HG03457 (cell line): ENCODE results near the gene ZFAND2A.
"Not testable (repeated sequence)": the region's sequence is repeated elsewhere in the genome, so short reads cannot be mapped to it uniquely, and the experiment has no call there.

ENCODE experiments used
- ATAC-seq: cut with Tn5 transposase; IDR thresholded peaks from one replicate; pipeline ENCODE4 v1.9.1; 2021; ENCODE audit warnings: moderate number of reproducible peaks; ENCODE audit not compliant: unreplicated experiment

Gene ZFAND2A

DNA sequence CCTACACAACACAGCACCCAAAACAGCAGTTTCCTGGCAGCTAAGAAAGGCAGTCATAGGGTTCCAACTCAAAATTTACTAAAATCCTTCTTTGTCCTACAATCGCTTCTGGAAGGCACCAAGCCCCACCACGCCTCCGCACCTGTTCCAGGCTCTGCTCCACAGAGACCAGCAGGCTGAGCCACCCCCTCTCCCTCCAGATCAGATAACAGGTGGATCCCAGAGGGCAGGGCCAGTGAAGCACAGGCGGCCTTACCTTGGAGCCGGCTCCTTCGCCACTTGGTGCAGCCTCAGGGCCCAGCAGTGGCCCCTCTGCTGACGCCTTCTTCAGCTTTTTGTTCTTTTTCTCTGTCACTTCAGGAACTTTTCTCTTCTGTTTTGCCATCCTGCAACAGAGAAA is 33.0 kb downstream of the ZFAND2A start:
- no peak for ATAC-seq

- no peak for ATAC-seq
Observed at GRCh38 chr7:1125603-1125969, 34.4 kb downstream of the ZFAND2A start.

DNA sequence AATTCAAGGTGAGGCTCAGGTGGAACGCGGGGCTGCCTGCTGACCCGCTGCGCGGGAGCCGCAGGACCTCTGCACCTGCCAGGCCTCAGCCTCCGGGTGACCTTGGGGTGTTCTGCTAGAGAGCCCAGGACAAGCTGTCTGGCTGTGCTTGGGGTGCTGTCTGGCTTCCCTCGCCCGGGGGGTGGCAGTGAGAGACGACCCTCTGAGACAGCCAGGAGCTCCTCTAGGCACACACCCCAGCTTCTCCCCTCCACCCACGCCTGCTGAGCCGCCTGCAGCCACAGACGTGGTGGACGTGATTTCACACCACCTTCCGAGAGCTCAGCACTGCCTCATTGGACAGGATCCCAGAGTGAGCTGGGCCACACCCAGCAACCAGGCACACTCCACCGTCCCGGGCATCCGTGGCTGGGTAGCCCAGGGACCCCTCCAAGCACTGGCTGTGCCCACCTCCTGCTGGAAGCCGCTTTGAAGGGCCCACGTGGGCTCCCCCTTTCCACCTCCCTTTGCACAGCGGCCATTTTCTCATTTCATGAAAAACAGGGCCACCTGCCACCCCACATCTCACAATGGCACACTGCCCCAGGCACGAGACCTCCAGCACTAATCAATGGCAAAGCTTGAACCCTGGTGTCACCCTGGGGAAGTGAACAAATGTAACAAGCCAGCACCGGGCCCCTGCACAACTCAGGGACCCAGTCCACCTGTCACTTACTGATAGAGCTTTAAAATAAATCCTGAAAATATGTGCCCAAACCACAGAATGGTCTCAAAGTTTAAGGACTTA is 35.0 kb downstream of the ZFAND2A start:
- ATAC-seq: no peak

DNA sequence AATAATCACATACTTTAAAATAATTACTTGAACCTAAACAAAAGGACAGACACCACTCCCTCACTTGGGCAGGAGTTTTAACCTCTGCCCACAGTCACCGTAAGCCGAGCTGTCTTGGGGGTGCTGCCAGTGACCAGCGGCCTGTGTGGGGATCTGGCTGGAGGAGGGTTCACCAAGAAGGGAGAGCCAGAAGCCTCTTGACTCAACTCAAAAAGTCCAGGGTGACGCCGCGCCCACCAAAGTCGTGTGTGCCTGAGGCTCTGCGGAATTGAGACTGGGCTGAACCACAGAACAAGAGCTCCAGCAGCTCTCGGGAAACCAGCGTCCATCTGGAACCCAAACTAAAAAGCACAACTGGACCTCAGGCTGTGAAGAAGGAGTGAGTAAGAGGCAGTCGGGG is 35.8 kb downstream of the ZFAND2A start:
- no peak for ATAC-seq

DNA sequence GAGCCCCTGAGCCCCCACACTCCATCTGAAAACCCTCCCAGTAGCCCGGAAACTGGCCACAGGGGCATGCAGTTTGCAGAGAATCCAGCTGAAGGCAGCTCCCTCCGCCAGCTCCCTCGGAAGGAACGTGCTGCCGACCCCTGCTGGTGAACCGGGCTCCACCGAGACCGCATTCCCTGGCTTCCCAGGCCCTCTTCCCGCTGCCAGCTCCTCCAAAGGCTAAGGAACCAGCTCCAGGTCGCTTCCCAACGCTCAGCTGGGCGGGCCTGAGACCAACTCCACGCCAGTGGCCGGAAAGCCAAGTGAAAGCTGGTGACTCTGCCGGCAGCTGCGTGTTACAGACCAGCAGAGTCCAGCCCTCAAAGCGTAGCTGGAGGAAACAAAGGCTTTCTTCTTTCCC is 36.3 kb downstream of the ZFAND2A start:
- ATAC-seq: no peak

DNA sequence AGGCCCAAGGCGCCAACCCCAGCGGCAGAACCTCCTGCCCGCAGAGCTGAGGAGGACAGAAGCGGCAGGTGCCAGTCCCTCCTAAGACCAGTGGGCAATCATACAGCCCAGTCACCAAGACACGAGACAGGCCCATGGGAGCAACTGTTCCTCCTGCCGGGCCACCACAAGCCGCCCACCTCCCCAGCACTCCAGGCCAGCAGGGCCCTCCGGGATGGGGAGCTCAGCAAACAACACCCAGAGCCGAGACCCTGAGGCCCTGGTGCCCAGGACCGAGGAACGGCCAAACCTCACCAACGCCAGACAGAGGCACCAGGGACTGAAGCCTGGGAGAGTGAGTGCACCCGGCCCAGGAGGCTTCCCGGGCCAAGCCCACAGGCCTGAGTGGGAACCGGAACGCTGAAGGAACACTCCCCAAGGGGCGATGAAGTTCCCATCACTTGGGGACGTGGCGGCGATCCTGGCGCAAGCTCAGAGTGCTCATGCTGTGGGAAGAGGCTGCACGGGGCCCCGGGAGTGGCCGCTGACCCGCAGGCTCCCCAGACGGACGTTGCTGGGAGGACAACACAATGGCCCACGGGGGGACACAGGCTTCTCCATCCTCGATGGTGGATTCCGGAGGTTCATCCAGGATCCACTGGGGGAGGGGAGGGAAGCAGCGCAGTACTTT is 37.0 kb downstream of the ZFAND2A start:
- no peak for ATAC-seq

DNA sequence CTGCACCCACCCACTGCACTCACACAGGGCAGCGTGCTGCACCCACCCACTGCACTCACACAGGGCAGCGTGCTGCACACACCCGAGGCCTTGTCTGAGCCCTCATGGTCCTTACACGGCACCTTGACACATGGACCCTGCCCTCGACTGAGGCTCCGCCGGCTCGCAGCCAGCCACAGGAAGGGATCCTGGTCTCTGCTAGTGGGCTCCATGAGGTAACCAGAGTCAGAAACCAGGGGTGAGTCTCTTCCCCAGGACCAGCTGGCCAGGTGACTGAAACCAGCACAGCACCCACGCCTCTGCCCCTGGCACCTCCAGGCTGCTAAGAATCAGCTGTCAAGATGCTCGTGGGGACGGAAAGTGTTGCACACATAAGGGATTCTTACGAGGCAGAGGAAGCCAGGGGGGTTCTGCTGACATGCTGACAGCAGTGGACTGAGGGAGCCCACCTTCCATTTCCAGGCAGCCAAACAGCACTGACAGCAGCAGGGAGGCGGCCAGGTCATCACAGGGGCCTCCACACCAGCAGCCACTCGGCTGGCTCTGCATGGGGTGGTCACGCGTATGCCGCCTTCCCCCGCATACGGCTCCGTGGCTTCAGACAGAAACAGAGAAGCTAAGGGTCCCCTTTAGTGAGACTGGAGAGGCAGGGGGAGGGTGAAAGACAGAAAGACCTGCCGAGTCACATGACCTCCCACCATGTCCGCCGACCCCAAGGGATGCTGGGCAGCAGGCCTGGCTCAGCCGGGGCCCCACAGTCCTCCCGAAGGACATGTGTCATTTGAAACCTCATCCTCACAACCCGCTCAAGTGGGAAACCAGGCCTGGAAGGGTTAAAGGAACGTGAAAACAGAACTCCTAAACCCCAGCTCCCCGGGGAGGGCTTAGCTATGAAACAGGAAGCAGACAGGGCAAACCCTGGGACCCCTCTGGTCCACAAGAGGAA is 37.8 kb downstream of the ZFAND2A start:
- ATAC-seq: no peak

DNA sequence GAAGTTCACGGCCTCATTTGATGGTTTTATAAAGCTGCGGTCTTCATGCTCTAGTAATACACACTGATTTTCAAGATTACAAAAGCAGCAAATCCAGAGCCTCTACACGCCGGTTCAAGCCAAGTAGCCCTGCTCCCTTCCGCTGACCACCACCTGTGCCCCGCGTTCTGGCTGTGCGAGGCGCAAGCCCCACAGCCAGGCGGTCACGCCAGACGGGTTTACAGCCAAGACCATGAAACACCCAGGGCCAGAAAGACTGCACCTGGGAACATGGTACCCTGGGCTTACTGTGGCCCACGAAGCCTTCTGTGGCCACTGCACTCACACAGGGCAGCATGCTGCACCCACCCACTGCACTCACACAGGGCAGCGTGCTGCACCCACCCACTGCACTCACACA is 38.5 kb downstream of the ZFAND2A start:
- no peak for ATAC-seq

DNA sequence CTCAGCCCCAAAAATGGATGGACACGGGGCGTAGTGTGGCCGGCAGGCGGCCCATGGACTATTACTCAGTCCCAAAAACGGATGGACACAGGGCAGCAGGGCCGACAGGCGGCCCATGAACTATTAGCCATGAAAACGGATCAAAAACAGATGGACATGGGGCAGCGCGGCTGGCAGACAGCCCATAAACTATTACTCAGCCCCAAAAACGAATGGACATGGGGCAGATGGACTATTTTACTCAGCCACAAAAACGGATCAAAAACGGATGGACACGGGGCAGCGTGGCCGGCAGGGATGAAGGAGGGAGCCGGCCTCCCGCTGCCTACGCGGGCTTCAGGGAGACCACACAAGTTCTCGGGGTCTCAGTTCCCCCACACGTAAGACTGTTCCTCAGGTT is 39.2 kb downstream of the ZFAND2A start:
- ATAC-seq: no peak

- ATAC-seq: no peak
Observed at GRCh38 chr7:1119201-1119600, 40.8 kb downstream of the ZFAND2A start.

DNA sequence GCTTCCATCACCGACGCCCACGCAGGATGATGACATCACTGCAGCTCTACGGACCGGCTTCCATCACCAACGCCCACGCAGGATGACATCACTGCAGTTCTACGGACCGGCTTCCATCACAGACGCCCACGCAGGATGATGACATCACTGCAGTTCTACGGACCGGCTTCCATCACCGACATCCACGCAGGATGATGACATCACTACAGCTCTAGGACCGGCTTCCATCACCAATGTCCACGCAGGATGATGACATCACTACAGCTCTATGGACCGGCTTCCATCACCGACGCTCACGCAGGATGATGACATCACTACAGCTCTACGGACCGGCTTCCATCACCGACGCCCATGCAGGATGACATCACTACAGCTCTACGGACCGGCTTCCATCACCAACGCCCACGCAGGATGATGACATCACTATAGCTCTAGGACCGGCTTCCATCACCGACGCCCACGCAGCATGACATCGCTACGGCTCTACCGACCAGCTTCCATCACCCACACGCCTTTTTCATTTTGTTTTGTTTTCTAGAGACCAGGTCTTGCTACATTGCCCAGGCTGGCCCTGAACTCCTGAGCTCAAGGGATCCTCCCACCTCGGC is 42.6 kb downstream of the ZFAND2A start:
- ATAC-seq: no peak

GRCh38 chr7:1116383-1117008 is 43.5 kb downstream of the ZFAND2A start:
- ATAC-seq: not testable (repeated sequence)

DNA sequence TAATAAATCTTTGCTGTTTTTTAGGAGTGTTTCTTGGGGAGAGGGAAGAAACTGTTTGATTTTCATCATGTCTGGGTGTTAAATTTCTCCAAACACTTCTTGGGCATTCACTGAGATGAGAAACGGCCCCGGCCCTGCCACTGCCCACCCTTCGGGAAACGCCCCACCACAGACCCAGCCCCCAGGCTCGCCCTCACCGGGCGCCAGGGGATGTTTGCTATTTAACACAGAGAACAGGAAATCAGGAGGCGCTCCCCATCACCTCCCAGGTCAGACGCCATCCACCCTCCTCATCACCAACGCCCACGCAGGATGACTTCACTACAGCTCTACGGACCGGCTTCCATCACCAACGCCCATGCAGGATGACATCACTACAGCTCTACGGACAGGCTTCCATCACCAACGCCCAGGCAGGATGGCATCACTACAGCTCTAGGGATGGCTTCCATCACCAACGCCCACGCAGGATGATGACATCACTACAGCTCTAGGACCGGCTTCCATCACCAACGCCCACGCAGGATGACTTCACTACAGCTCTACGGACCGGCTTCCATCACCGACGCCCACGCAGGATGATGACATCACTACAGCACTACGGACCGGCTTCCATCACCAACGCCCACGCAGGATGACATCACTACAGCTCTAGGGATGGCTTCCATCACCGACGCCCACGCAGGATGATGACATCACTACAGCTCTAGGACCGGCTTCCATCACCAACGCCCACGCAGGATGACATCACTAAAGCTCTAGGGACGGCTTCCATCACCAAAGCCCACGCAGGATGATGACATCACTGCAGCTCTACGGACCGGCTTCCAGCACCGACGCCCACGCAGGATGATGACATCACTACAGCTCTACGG is 44.6 kb downstream of the ZFAND2A start:
- ATAC-seq: not testable (repeated sequence)

DNA sequence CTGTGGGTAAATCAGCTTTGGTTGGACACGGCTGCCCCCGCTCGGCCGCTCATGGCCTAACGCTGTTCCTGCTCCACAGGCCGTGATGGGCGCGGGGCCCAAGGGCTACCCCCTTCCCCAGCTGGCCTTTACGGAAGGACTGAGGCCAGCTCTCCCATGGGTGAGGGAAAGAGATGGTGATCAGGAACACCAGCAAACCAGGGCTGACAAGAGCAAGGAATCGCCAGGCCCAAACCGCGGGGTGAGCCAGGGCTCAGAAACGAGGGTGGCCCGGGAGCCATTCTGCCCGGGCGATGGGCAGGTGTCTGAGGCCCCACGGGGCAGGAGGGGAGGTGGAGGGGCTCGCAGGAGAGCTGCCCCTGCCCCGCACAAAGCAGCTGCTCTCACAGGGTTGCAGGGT is 45.5 kb downstream of the ZFAND2A start:
- no peak for ATAC-seq

DNA sequence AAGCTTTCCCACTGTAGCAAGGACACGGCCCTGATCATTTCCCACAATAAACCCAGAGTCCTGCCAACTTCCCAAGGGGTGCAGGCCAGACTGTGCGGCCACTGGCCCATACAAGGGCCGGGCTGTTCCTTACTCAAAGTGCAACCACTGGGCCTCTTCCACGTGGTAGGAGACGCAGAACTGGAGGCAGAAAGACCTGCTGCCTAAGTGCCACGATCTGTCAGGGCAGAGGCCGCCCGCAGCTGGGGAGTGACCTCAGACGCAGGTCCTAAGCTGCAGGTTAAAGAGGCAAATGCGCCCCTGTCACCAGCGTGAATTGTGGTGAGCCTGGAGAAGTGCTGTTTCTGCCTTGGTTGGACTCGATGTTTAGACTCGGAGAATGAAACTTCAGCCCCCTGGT is 45.9 kb downstream of the ZFAND2A start:
- no peak for ATAC-seq

DNA sequence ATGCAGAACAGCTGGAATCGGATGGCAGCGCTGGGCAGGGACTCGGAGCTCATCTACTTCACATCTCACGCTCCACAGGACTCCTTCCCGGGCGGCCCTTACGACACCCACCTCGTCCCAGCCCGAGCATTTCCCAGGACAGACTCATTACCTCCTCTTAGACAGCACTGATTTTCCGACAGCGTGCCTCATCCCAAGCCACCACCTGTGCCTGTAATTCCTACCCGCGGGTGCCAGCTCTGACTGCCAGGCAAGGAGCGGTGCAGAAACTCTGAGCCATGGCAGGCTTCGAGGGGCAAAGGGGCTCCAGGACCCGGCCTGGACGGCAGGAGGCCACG is 46.5 kb downstream of the ZFAND2A start:
- no peak for ATAC-seq

DNA sequence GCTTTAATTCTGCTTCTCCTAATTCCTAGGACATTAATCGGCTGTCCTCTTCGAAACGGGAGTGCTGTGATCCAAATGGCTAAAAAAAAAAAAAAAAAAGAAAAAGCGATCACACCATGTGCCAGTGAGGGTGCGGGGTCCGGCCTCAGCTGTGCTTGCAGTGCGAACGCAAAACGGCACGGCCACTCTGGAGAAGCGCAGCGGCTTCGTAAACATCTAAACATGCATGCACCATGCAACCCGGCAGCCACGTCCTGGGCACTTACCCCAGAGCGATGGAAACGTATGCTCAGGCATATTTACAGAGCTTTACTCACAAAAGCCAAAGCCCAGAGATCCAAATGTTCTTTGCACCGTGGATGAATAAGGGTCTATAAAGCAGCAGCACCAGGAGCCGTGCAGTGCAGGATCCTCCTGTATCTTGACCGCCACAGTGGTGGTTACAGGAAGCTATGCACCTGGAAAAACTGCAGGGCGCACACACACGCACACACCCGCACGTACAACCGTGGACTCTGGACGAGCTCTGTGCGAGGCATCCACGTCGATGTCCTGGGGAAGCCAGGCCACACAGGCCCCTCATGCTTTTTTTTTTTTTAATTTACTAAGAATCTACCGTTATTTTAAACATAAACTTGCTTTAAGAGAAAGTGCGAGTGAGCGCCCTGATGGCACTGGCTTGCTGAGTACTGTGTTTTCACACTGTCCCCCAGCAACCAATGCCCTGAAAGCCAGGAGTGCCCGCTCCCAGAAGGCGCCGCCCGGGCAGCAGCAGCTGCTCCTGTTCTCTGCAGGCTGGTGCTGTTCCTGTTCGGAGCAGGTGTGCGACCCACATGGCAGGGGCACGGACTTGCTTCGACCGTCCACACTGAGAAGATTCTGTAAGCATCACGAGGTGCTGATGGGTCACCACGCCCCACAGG is 47.1 kb downstream of the ZFAND2A start:
- no peak for ATAC-seq

GRCh38 chr7:1112109-1112508 is 47.9 kb downstream of the ZFAND2A start:
- ATAC-seq: no peak

GRCh38 chr7:1111156-1111555 is 48.8 kb downstream of the ZFAND2A start:
- no peak for ATAC-seq
